DOHH2 (cell line): ENCODE measurements around the gene CFAP100.

Source experiments
- H3F3A ChIP-seq: fragments of 200-600 bp; sonication (generic), shearing (Covaris generic); 2 replicates; pipeline ENCODE4 v1.6.0; 2016; ENCODE audit warnings: antibody characterized with exemption, mild to moderate bottlenecking; ENCODE audit not compliant: control insufficient read depth, insufficient read depth
- H3K27ac ChIP-seq: fragments of 200-600 bp; sonication (generic); 2 replicates; pipeline ENCODE4 v1.5.1; 2014; ENCODE audit warnings: low read depth, mild to moderate bottlenecking, low read length, moderate library complexity
- H3K27me3 ChIP-seq: fragments of 200-600 bp; sonication (generic); 2 replicates; pipeline ENCODE4 v1.6.1; 2014; ENCODE audit warnings: mild to moderate bottlenecking, low read length, mixed read lengths; ENCODE audit not compliant: control insufficient read depth
- H3K36me3 ChIP-seq: fragments of 200-600 bp; sonication (generic); 2 replicates; pipeline ENCODE4 v1.6.1; 2014; ENCODE audit warnings: mild to moderate bottlenecking, low read length, moderate library complexity, mixed read lengths; ENCODE audit not compliant: control insufficient read depth
- H3K4me1 ChIP-seq: fragments of 200-600 bp; sonication (generic); 2 replicates; pipeline ENCODE4 v1.6.1; 2014; ENCODE audit warnings: mild to moderate bottlenecking, low read length, mixed read lengths; ENCODE audit not compliant: control insufficient read depth
- H3K4me2 ChIP-seq: fragments of 200-600 bp; sonication (generic); 2 replicates; pipeline ENCODE4 v1.6.0; 2014; ENCODE audit warnings: mild to moderate bottlenecking, low read length, moderate library complexity
- H3K4me3 ChIP-seq: fragments of 200-600 bp; sonication (generic); 2 replicates; pipeline ENCODE4 v1.5.1; 2014; ENCODE audit warnings: mild to moderate bottlenecking, low read length, mixed read lengths
- H3K79me2 ChIP-seq: fragments of 200-600 bp; sonication (generic); 2 replicates; pipeline ENCODE4 v1.6.1; 2014; ENCODE audit warnings: mild to moderate bottlenecking, low read length, mixed read lengths; ENCODE audit not compliant: control insufficient read depth
- H3K9me2 ChIP-seq: fragments of 200-600 bp; sonication (generic); replicated peaks from 2 replicates; pipeline ENCODE4 v1.6.1; 2014; ENCODE audit warnings: mild to moderate bottlenecking, low read length, mixed read lengths; ENCODE audit not compliant: control insufficient read depth
- H3K9me3 ChIP-seq: fragments of 200-600 bp; sonication (generic); 2 replicates; pipeline ENCODE4 v1.6.1; 2014; ENCODE audit warnings: antibody characterized with exemption, low read length, mixed read lengths; ENCODE audit not compliant: control insufficient read depth, insufficient read depth
- H4K20me1 ChIP-seq: fragments of 200-600 bp; sonication (generic); 2 replicates; pipeline ENCODE4 v1.6.0; 2014; ENCODE audit warnings: low read depth, mild to moderate bottlenecking, antibody characterized with exemption, low read length, moderate library complexity; ENCODE audit not compliant: control insufficient read depth, insufficient read depth
- CTCF ChIP-seq: fragments of 200-600 bp; sonication (generic); IDR thresholded peaks from one replicate; pipeline ENCODE4 v1.5.1; 2014; ENCODE audit warnings: antibody characterized with exemption, mild to moderate bottlenecking, low read depth, low read length; ENCODE audit not compliant: poor library complexity, severe bottlenecking
- EZH2phosphoT487 ChIP-seq: fragments of 200-600 bp; sonication (generic); IDR thresholded peaks from 2 replicates; pipeline ENCODE4 v1.6.1; 2017; ENCODE audit warnings: borderline replicate concordance, mild to moderate bottlenecking, antibody characterized with exemption, low read length, moderate library complexity, mixed read lengths

CFAP100 gene

GRCh38 chr3:126349071-126349470, 45.6 kb upstream of the CFAP100 start:
- Histone ChIP-seq H3F3A (no peaks in the 10 kb centered on the region; the same call in 1 of the 2 replicates), H3K9me3 (no peaks in the 10 kb centered on the region), H3K4me3 (no peak overlapping the region), H3K27me3 (no peaks in the 10 kb centered on the region), H4K20me1 (no peaks in the 10 kb centered on the region), H3K79me2 (no peaks in the 10 kb centered on the region), H3K27ac (no peak overlapping the region), H3K4me1 (peaks cover 17% of the 10 kb centered on the region), H3K36me3 (no peaks in the 10 kb centered on the region), H3K4me2 (no peak overlapping the region), H3K9me2 (no peaks in the 10 kb centered on the region)
- TF ChIP-seq EZH2phosphoT487 = no peak
- TF ChIP-seq CTCF = no peak

DNA sequence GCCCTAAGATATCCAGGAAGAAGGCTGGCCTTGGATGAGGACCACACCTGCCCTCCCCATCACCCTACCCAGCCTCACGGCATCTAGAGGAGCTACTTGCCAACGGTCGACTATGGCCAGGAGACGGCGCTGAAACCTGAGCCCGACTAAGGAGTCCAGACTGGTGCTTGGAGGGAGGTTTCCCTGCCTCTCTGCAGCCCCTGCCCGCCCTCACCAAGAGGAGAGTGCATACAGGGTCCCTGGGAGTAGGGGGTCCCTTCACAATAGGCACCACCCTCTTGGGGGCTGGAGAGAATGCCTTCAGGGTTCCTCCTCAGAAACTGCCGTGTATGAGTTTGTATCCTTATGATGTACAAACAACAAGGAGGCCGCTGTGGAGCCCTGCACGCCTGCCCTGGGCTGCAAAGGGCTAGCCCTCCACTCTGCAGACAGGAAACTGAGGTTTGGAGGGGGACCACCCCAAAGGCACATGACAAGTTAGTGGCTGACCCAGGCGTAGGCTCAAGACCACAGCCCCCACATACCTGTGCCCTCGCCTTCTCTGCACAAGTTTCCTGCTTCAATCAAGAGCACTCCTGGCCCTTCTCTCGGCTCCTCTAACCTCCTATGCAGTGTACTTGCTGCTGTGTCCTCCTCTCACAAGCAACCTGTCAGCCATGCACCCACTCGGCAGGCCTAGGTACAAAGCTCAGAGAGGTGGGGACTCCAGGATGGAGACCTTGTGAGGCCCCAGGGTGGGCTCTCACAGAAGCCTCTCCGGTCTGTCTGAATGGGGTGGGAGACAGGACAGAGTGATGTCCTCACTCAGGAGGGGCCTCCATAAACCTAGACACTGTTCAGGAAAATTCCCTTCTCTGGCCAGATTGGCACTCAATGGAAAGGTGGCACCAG, 44.9 kb upstream of the CFAP100 start:
- TF ChIP-seq CTCF (no peak), EZH2phosphoT487 (no peak)
- Histone ChIP-seq H3K9me3 (no peaks in the 10 kb centered on the region), H3K27me3 (no peaks in the 10 kb centered on the region), H3K4me1 (peaks cover 24% of the 10 kb centered on the region), H3F3A (no peaks in the 10 kb centered on the region; the same call in 1 of the 2 replicates), H3K79me2 (no peaks in the 10 kb centered on the region), H3K9me2 (no peaks in the 10 kb centered on the region), H3K4me2 (no peak overlapping the region), H3K4me3 (no peak overlapping the region), H3K27ac (no peak overlapping the region), H3K36me3 (no peaks in the 10 kb centered on the region), H4K20me1 (no peaks in the 10 kb centered on the region)

DNA sequence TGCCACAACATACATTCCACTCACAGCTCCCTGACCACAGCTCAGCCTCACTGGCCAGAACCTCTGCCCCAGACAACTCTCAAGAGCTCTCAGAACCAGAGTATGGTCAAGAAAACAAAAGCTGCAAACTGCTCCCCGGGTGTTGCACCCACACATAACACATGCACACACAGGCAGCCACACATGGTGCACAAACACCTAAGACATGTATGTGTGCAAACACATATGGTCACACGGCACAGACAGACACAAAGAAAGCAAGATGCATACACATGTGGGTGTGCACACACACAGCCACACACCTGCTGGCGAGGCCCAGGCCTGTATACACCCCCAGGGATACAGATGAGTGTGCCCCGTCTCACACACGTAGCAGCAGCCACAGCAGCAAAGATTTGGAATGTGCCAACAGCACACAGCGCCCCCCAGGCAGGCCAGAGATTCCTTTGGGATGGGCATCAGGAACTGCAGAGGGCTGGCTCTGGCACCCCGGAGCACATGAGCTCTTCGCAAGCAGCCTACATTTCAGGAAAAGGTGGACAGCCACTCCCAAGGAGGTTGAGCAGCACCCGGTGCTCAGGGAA, 44.1 kb upstream of the CFAP100 start:
- Histone ChIP-seq H3K4me1 (peaks cover 32% of the 10 kb centered on the region), H3K27me3 (no peaks in the 10 kb centered on the region), H3K4me2 (no peak overlapping the region), H3K9me3 (no peaks in the 10 kb centered on the region), H3F3A (peaks cover 6% of the 10 kb centered on the region), H3K4me3 (no peak overlapping the region), H4K20me1 (no peaks in the 10 kb centered on the region), H3K36me3 (no peaks in the 10 kb centered on the region), H3K79me2 (no peaks in the 10 kb centered on the region), H3K9me2 (no peaks in the 10 kb centered on the region), H3K27ac (no peak overlapping the region)
- TF ChIP-seq CTCF = no peak
- no peak for TF ChIP-seq EZH2phosphoT487
